GM12878 (cell line): ENCODE data around the gene CDKL4. TPM values are rescaled to one million over a fixed set of nuclear protein-coding genes. Genes with fewer than 3 reads are reported as not detected.

Experiments used
- ATAC-seq: fragments of 200-7000 bp; cut with Tn5 transposase; 3 replicates; pipeline ENCODE4 v1.9.1; 2020; ENCODE audit warnings: mild to moderate bottlenecking, moderate library complexity
- BruUV-seq: library from RNA; stranded (reverse); fragments of 400-500 nt; replicated peaks from 2 replicates; lab custom pipeline; 2021; lab: Mats Ljungman, UMichigan
- CTCF ChIA-PET: fragments of 300-600 bp; sonication (Branson Sonifier 250); formaldehyde crosslinking; extraction: SDS; loops from one replicate; lab custom pipeline; 2021; ENCODE audit warnings: inconsistent platforms; lab: Yijun Ruan, JAX
- POLR2A ChIA-PET: fragments of 350-600 bp; formaldehyde crosslinking; extraction: SDS; loops from one replicate; lab custom pipeline; 2021; ENCODE audit warnings: inconsistent platforms; lab: Charles Lee
- RAD21 ChIA-PET: fragments of 300-600 bp; sonication (Branson Sonifier 250); formaldehyde crosslinking; loops from one replicate; lab custom pipeline; 2023; ENCODE audit warnings: antibody characterized with exemption; ENCODE audit not compliant: unreplicated experiment; lab: Charles Lee
- SMC1A ChIA-PET: fragments of 300-600 bp; sonication (Branson Sonifier 250); formaldehyde crosslinking; loops from one replicate; lab custom pipeline; 2023; ENCODE audit not compliant: unreplicated experiment, uncharacterized antibody; lab: Charles Lee
- DNase-seq: peaks from one replicate; pipeline ENCODE4 v3.0.0-alpha.2; 2011; ENCODE audit warnings: low read depth, low spot score
- FAIRE-seq: peaks from 3 replicates; lab custom pipeline; 2011; peaks lifted over from hg19 to GRCh38; lab: Jason Lieb, UNC
- H2AFZ ChIP-seq: 2 replicates; pipeline ENCODE4 v1.6.0; 2011; ENCODE audit warnings: low read depth, low read length, control low read depth; ENCODE audit not compliant: control insufficient read depth
- H3K27ac ChIP-seq: 2 replicates; pipeline ENCODE4 v1.5.1; 2011; ENCODE audit warnings: control low read depth; ENCODE audit not compliant: control insufficient read depth, insufficient read depth
- H3K27me3 ChIP-seq, 2 experiments: replicated peaks in 1 of 2; 2 replicates each; pipeline versions ENCODE4 v1.6.0 to v1.6.1; 2011; ENCODE audit warnings: low read length in 1 of 2; ENCODE audit not compliant: control insufficient read depth in 2 of 2, insufficient read depth in 2 of 2
- H3K36me3 ChIP-seq, 2 experiments: 2 replicates each; pipeline ENCODE4 v1.5.1; 2011; ENCODE audit warnings: low read length in 1 of 2; ENCODE audit not compliant: control insufficient read depth in 2 of 2, insufficient read depth in 2 of 2
- H3K4me1 ChIP-seq: 2 replicates; pipeline ENCODE4 v1.6.1; 2011; ENCODE audit warnings: mild to moderate bottlenecking, low read length, moderate library complexity, mixed read lengths; ENCODE audit not compliant: control insufficient read depth, insufficient read depth
- H3K4me2 ChIP-seq: 2 replicates; pipeline ENCODE4 v1.6.0; 2011; ENCODE audit warnings: control low read depth; ENCODE audit not compliant: control insufficient read depth, insufficient read depth
- H3K4me3 ChIP-seq: fragments of 200-600 bp; sonication (generic); 2 replicates; pipeline ENCODE4 v1.5.1; 2016
- H3K79me2 ChIP-seq: 2 replicates; pipeline ENCODE4 v1.6.0; 2011; ENCODE audit warnings: low read length; ENCODE audit not compliant: control insufficient read depth, insufficient read depth
- H3K9ac ChIP-seq: 2 replicates; pipeline ENCODE4 v1.8.0; 2011; ENCODE audit warnings: low read length, control low read depth, mixed read lengths; ENCODE audit not compliant: control insufficient read depth, insufficient read depth
- H3K9me3 ChIP-seq: replicated peaks from 3 replicates; pipeline ENCODE4 v1.5.1; 2011; ENCODE audit warnings: mild to moderate bottlenecking, low read length; ENCODE audit not compliant: control insufficient read depth, insufficient read depth
- H4K20me1 ChIP-seq: 2 replicates; pipeline ENCODE4 v1.6.0; 2011; ENCODE audit not compliant: control insufficient read depth, insufficient read depth
- ETV6 ChIP-seq, 2 experiments: fragments of 450-650 bp in 1 of 2; IDR thresholded peaks in 1 of 2; conservative IDR thresholded peaks in 1 of 2; 2 replicates each; pipeline ENCODE4 v1.6.1; 2014; ENCODE audit warnings: antibody characterized with exemption in 1 of 2, borderline replicate concordance in 1 of 2, low read depth in 1 of 2, mild to moderate bottlenecking in 1 of 2, moderate library complexity in 1 of 2
- KAT2A ChIP-seq: conservative IDR thresholded peaks from 2 replicates; pipeline ENCODE4 v1.6.1; 2011; ENCODE audit warnings: low read depth, low read length; ENCODE audit not compliant: control insufficient read depth
- KLF5 ChIP-seq: fragments of 450-650 bp; IDR thresholded peaks from 2 replicates; pipeline ENCODE4 v1.6.1; 2014; ENCODE audit warnings: mild to moderate bottlenecking; ENCODE audit not compliant: partially characterized antibody
- PAX8 ChIP-seq: fragments of 450-650 bp; IDR thresholded peaks from 2 replicates; pipeline ENCODE4 v1.6.1; 2017; ENCODE audit warnings: mild to moderate bottlenecking, moderate library complexity
- SMARCA5 ChIP-seq: fragments of 450-650 bp; IDR thresholded peaks from 2 replicates; pipeline ENCODE4 v1.6.1; 2017; ENCODE audit warnings: mild to moderate bottlenecking
- YBX1 ChIP-seq: fragments of 450-650 bp; IDR thresholded peaks from 2 replicates; pipeline ENCODE4 v1.6.1; 2016; ENCODE audit warnings: antibody characterized with exemption
- ZNF274 ChIP-seq: IDR thresholded peaks from one replicate; pipeline ENCODE4 v1.8.0; 2011; ENCODE audit not compliant: insufficient read length, insufficient read depth
- WGBS: methylation state at CpG from one replicate; pipeline ENCODE4 v1.1.6; 2016; ENCODE audit warnings: low lambda C conversion rate; ENCODE audit not compliant: insufficient replicate concordance, insufficient coverage; ENCODE audit errors: missing lambda C conversion rate; 5-methylcytosine and 5-hydroxymethylcytosine counted together
- in situ Hi-C: fragments of 300-500 bp; cut with MboI; formaldehyde crosslinking; loops from 9 replicates; pipeline ENCODE4 v1.14.3; 2018; ENCODE audit warnings: mixed read lengths
- intact Hi-C: fragments of 100-400 bp; cut with micrococcal nuclease; formaldehyde crosslinking; loops from one replicate; pipeline ENCODE4 v1.14.2; 2022; ENCODE audit not compliant: unreplicated experiment
- polyA plus RNA-seq, 11 experiments: library from polyadenylated mRNA; depleted of rRNA in 4 of 11; unstranded in 6 of 11; stranded (reverse) in 5 of 11; fragments of >200 nt; fragmentation: Nextera tagmentation in 4 of 11; fragmentation: Illumina TruSeq in 1 of 11; extraction: Ambion mirVana in 4 of 11; extraction: Trizol in 1 of 11; gene quantifications; 1 replicate in 1 of 11; 2 replicates in 10 of 11; pipeline versions ENCODE4 v1.2.1 to v1.2.3, GENCODE V29; 2011 to 2016; ENCODE audit warnings: inconsistent platforms in 2 of 11, missing spikeins in 2 of 11, low read depth in 1 of 11
- total RNA-seq, 4 experiments: library from RNA; depleted of rRNA in 3 of 4; stranded (reverse); fragments of >200 nt in 3 of 4; fragmentation: Illumina TruSeq in 1 of 4; extraction: Trizol in 1 of 4; gene quantifications; 2 replicates each; pipeline versions ENCODE4 v1.2.1 to v1.2.3, GENCODE V29; 2013 to 2021
- TF ChIP-seq, protein P1 (sequence below): fragments of 450-650 bp; IDR thresholded peaks from 2 replicates; pipeline ENCODE4 v1.6.1; 2016; ENCODE audit warnings: mild to moderate bottlenecking
- TF ChIP-seq, protein P2 (sequence below): fragments of 450-650 bp; IDR thresholded peaks from 2 replicates; pipeline ENCODE4 v1.6.1; 2014; ENCODE audit warnings: mild to moderate bottlenecking
- TF ChIP-seq, protein P3 (sequence below): IDR thresholded peaks from 2 replicates; pipeline ENCODE4 v1.6.1; 2012; ENCODE audit warnings: low read length, inconsistent platforms
- TF ChIP-seq, protein P4 (sequence below), 3 experiments: IDR thresholded peaks in 2 of 3; conservative IDR thresholded peaks in 1 of 3; 2 replicates each; pipeline ENCODE4 v1.5.1; 2011; ENCODE audit warnings: low read depth in 3 of 3, low read length in 3 of 3, mild to moderate bottlenecking in 3 of 3, control low read depth in 2 of 3, moderate library complexity in 2 of 3, inconsistent platforms in 1 of 3, mixed read lengths in 1 of 3; ENCODE audit not compliant: control insufficient read depth in 2 of 3, insufficient read depth in 1 of 3; ENCODE audit errors: extremely low read depth in 1 of 3
- TF ChIP-seq, protein P5 (sequence below): fragments of 150-350 bp; IDR thresholded peaks from 2 replicates; pipeline ENCODE4 v1.6.1; 2014; ENCODE audit warnings: mild to moderate bottlenecking, low read depth, low read length

CDKL4 gene
- total and polyA plus RNA-seq, 10 of the 15 experiments (the other 5 are each of a cell fraction or from before 2014, with no cell fraction given) = not detected

DNA sequence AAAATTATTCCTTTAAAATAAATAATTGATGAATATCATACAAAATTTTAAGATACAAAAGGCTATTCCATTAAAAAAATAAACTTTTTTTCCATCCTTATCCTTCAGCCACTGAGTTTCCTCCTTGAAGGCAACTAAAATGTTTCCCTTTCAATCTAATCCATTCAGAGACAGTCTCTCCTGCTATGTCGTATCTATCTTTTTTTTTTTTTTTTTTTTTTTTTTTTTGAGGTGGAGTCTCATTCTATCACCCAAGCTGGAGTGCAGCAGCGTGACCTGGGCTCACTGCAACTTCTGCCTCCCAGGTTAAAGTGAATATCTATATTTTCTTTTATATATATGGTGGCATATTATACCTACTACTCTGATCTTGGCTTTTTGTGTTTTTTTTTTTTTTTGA, 91.3 kb downstream of the CDKL4 start:
- FAIRE-seq (no peak), ATAC-seq (no peak), DNase-seq (no peak)
- no peak overlapping the region for H3K4me2 ChIP-seq
- ChIA-PET SMC1A (no interaction called here), CTCF (no interaction called here), RAD21 (no interaction called here), POLR2A (no interaction called here)
- H2AFZ ChIP-seq = no peak overlapping the region
- no peaks in the 10 kb centered on the region for H3K9me3 ChIP-seq
- BruUV-seq = no TSS peak
- H3K36me3 ChIP-seq = no peaks in the 10 kb centered on the region
- H3K4me3 ChIP-seq = no peak overlapping the region
- H3K27me3 ChIP-seq = no peaks in the 10 kb centered on the region
- TF ChIP-seq YBX1 (no peak), ETV6 (conservative IDR thresholded peaks at IDR 0.05 in 1 of 2, IDR thresholded peaks at IDR 0.05 in 1 of 2; ENCODE audit: borderline replicate concordance in 1 of 2, low read depth in 1 of 2) (no peak), ZNF274 (no peak), KAT2A (no peak), KLF5 (no peak), PAX8 (no peak), SMARCA5 (no peak)
- TF ChIP-seq, protein P1, sequence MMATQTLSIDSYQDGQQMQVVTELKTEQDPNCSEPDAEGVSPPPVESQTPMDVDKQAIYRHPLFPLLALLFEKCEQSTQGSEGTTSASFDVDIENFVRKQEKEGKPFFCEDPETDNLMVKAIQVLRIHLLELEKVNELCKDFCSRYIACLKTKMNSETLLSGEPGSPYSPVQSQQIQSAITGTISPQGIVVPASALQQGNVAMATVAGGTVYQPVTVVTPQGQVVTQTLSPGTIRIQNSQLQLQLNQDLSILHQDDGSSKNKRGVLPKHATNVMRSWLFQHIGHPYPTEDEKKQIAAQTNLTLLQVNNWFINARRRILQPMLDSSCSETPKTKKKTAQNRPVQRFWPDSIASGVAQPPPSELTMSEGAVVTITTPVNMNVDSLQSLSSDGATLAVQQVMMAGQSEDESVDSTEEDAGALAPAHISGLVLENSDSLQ = no peak
- TF ChIP-seq, protein P2, sequence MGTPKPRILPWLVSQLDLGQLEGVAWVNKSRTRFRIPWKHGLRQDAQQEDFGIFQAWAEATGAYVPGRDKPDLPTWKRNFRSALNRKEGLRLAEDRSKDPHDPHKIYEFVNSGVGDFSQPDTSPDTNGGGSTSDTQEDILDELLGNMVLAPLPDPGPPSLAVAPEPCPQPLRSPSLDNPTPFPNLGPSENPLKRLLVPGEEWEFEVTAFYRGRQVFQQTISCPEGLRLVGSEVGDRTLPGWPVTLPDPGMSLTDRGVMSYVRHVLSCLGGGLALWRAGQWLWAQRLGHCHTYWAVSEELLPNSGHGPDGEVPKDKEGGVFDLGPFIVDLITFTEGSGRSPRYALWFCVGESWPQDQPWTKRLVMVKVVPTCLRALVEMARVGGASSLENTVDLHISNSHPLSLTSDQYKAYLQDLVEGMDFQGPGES = no peak
- TF ChIP-seq, protein P3, sequence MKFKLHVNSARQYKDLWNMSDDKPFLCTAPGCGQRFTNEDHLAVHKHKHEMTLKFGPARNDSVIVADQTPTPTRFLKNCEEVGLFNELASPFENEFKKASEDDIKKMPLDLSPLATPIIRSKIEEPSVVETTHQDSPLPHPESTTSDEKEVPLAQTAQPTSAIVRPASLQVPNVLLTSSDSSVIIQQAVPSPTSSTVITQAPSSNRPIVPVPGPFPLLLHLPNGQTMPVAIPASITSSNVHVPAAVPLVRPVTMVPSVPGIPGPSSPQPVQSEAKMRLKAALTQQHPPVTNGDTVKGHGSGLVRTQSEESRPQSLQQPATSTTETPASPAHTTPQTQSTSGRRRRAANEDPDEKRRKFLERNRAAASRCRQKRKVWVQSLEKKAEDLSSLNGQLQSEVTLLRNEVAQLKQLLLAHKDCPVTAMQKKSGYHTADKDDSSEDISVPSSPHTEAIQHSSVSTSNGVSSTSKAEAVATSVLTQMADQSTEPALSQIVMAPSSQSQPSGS = no peak
- TF ChIP-seq, protein P4, sequence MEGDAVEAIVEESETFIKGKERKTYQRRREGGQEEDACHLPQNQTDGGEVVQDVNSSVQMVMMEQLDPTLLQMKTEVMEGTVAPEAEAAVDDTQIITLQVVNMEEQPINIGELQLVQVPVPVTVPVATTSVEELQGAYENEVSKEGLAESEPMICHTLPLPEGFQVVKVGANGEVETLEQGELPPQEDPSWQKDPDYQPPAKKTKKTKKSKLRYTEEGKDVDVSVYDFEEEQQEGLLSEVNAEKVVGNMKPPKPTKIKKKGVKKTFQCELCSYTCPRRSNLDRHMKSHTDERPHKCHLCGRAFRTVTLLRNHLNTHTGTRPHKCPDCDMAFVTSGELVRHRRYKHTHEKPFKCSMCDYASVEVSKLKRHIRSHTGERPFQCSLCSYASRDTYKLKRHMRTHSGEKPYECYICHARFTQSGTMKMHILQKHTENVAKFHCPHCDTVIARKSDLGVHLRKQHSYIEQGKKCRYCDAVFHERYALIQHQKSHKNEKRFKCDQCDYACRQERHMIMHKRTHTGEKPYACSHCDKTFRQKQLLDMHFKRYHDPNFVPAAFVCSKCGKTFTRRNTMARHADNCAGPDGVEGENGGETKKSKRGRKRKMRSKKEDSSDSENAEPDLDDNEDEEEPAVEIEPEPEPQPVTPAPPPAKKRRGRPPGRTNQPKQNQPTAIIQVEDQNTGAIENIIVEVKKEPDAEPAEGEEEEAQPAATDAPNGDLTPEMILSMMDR (IDR thresholded peaks at IDR 0.05 in 2 of 3, conservative IDR thresholded peaks at IDR 0.05 in 1 of 3; ENCODE audit: control insufficient read depth in 2 of 3, extremely low read depth in 1 of 3, insufficient read depth in 1 of 3, low read depth in 3 of 3, low read length in 3 of 3) = no peak
- TF ChIP-seq, protein P5, sequence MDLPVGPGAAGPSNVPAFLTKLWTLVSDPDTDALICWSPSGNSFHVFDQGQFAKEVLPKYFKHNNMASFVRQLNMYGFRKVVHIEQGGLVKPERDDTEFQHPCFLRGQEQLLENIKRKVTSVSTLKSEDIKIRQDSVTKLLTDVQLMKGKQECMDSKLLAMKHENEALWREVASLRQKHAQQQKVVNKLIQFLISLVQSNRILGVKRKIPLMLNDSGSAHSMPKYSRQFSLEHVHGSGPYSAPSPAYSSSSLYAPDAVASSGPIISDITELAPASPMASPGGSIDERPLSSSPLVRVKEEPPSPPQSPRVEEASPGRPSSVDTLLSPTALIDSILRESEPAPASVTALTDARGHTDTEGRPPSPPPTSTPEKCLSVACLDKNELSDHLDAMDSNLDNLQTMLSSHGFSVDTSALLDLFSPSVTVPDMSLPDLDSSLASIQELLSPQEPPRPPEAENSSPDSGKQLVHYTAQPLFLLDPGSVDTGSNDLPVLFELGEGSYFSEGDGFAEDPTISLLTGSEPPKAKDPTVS = no peak
- no peak overlapping the region for H3K9ac ChIP-seq
- in situ Hi-C loops (no loop called here), intact Hi-C loops (no loop called here)
- WGBS = 0% methylated on average over 2 of the region's 2 CpGs
- H3K79me2 ChIP-seq = no peaks in the 10 kb centered on the region
- H3K27ac ChIP-seq = no peak overlapping the region
- H3K4me1 ChIP-seq = no peaks in the 10 kb centered on the region
- H4K20me1 ChIP-seq = no peaks in the 10 kb centered on the region
